Uterus (tissue), 4 donors: ENCODE measurements around the gene MTMR1. TPM values are rescaled to one million over a fixed set of nuclear protein-coding genes. Genes with fewer than 3 reads are reported as not detected.

Experiments used
- DNase-seq, 2 donors: peaks; one replicate each; pipeline ENCODE4 v3.0.0-alpha.2; 2019 to 2020
- H3K27ac ChIP-seq, 2 donors: fragments of 200-600 bp; sonication (generic); 1 replicate in 1 of 2; 2 replicates in 1 of 2; pipeline ENCODE4 v1.5.1; 2016 to 2018
- H3K27me3 ChIP-seq, 2 donors: fragments of 200-600 bp; sonication (generic); one replicate each; pipeline ENCODE4 v1.5.1; 2018 to 2019; ENCODE audit warnings: control low read depth in 1 of 2
- H3K36me3 ChIP-seq, 2 donors: fragments of 200-600 bp; sonication (generic); one replicate each; pipeline ENCODE4 v1.5.1; 2019; ENCODE audit warnings: control low read depth in 1 of 2
- H3K4me1 ChIP-seq, 2 donors: fragments of 200-600 bp; sonication (generic); one replicate each; pipeline ENCODE4 v1.5.1; 2018 to 2019; ENCODE audit warnings: control low read depth in 1 of 2
- H3K4me3 ChIP-seq, 2 donors: fragments of 200-600 bp; sonication (generic); 1 replicate in 1 of 2; 2 replicates in 1 of 2; pipeline ENCODE4 v1.5.1; 2018 to 2019; ENCODE audit warnings: mild to moderate bottlenecking in 1 of 2
- H3K9me3 ChIP-seq, 2 donors: fragments of 200-600 bp; sonication (generic); one replicate each; pipeline ENCODE4 v1.5.1; 2019; ENCODE audit warnings: control low read depth in 1 of 2
- CTCF ChIP-seq, 4 experiments: fragments of 200-600 bp in 2 of 4; fragments of 450-650 bp in 2 of 4; sonication (generic) in 2 of 4; IDR thresholded peaks; one replicate each; pipeline ENCODE4 v1.5.1; 2016 to 2019; ENCODE audit warnings: antibody characterized with exemption in 4 of 4, mild to moderate bottlenecking in 2 of 4, moderate library complexity in 1 of 4
- POLR2A ChIP-seq, 2 donors: fragments of 450-650 bp; IDR thresholded peaks; one replicate each; pipeline ENCODE4 v1.6.1; 2016; ENCODE audit warnings: antibody characterized with exemption in 2 of 2, mild to moderate bottlenecking in 1 of 2, moderate library complexity in 1 of 2
- intact Hi-C: fragments of 100-400 bp; cut with DNase I; formaldehyde crosslinking; loops from one replicate; pipeline ENCODE4 v1.15.1; 2023; ENCODE audit warnings: low total_unique reads
- total RNA-seq, 4 donors: library from RNA; depleted of rRNA in 3 of 4; stranded (reverse); fragments of >200 nt in 3 of 4; gene quantifications; one replicate each; pipeline versions ENCODE4 v1.1.0 to v1.2.4, GENCODE V29; 2014 to 2023
- donor health status: DM: yes; HTN: yes; CAD: no.

Gene MTMR1
- total RNA-seq, 4 donors from 2014 or later, result 1.2 to 32.1 (median 20.6) TPM

- no peaks in the 10 kb centered on the region for H3K9me3 ChIP-seq
- intact Hi-C loops, result no loop called here
- no peak overlapping the region for H3K4me3 ChIP-seq
- H3K27me3 ChIP-seq, result no peaks in the 10 kb centered on the region
- DNase-seq, result no peak
- TF ChIP-seq POLR2A (IDR thresholded peaks at IDR 0.05) (no peak), CTCF (IDR thresholded peaks at IDR 0.05) (no peak)
- H3K4me1 ChIP-seq, result no peaks in the 10 kb centered on the region
- no peaks in the 10 kb centered on the region for H3K36me3 ChIP-seq
- H3K27ac ChIP-seq, result no peak overlapping the region
These were observed 22.0 kb downstream of the MTMR1 start for GRCh38 chrX:150715184-150715583.

- Histone ChIP-seq H3K36me3 (no peaks in the 10 kb centered on the region), H3K4me1 (no peaks in the 10 kb centered on the region), H3K4me3 (no peak overlapping the region), H3K27ac (no peak overlapping the region), H3K27me3 (no peaks in the 10 kb centered on the region), H3K9me3 (no peaks in the 10 kb centered on the region)
- no peak for TF ChIP-seq POLR2A (IDR thresholded peaks at IDR 0.05)
- no peak for DNase-seq
- intact Hi-C loops, result no loop called here
These were observed 26.4 kb downstream of the MTMR1 start for GRCh38 chrX:150719621-150720020.

DNA sequence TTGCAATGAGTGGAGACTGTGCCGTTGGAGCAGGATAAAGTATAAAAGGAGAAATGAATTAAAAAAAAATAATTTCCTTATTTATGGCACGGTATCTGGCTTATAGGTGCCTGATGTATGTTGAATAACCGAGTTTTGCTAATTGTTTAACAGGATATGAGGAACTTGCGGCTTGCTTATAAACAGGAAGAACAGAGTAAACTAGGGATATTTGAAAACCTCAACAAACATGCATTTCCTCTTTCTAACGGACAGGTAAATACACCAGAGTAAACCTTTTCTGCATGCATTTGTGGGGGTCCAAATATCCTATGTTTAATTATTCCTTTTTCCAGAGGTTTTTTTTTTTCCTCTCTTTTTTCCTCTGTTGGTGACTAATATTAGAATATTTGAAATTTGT is 36.8 kb downstream of the MTMR1 start:
- no peak overlapping the region for H3K4me3 ChIP-seq
- intact Hi-C loops, result no loop called here
- no peaks in the 10 kb centered on the region for H3K27me3 ChIP-seq
- H3K27ac ChIP-seq, result no peak overlapping the region
- H3K4me1 ChIP-seq, result no peaks in the 10 kb centered on the region
- DNase-seq, result no peak
- TF ChIP-seq POLR2A (IDR thresholded peaks at IDR 0.05), result no peak
- TF ChIP-seq CTCF (IDR thresholded peaks at IDR 0.05), result no peak
- no peaks in the 10 kb centered on the region for H3K36me3 ChIP-seq
- H3K9me3 ChIP-seq, result no peaks in the 10 kb centered on the region

GRCh38 chrX:150730719-150731118 is 37.5 kb downstream of the MTMR1 start:
- Histone ChIP-seq H3K36me3 (no peaks in the 10 kb centered on the region), H3K9me3 (no peaks in the 10 kb centered on the region), H3K27me3 (no peaks in the 10 kb centered on the region), H3K4me3 (no peak overlapping the region), H3K27ac (no peak overlapping the region), H3K4me1 (no peaks in the 10 kb centered on the region)
- TF ChIP-seq CTCF (IDR thresholded peaks at IDR 0.05) (no peak), POLR2A (IDR thresholded peaks at IDR 0.05) (no peak)
- no peak for DNase-seq
- intact Hi-C loops, result no loop called here

GRCh38 chrX:150731795-150732194 is 38.6 kb downstream of the MTMR1 start:
- TF ChIP-seq POLR2A (IDR thresholded peaks at IDR 0.05) (no peak), CTCF (IDR thresholded peaks at IDR 0.05) (no peak)
- no peaks in the 10 kb centered on the region for H3K36me3 ChIP-seq
- peak in 1 of 2 donors; percentile 20 for DNase-seq

GRCh38 chrX:150736475-150736874 is 43.3 kb downstream of the MTMR1 start:
- Histone ChIP-seq H3K4me3 (no peak overlapping the region), H3K27ac (no peak overlapping the region), H3K27me3 (no peaks in the 10 kb centered on the region), H3K36me3 (no peaks in the 10 kb centered on the region), H3K4me1 (no peaks in the 10 kb centered on the region), H3K9me3 (no peaks in the 10 kb centered on the region)
- no peak for DNase-seq
- no peak for TF ChIP-seq CTCF (IDR thresholded peaks at IDR 0.05)
- no peak for TF ChIP-seq POLR2A (IDR thresholded peaks at IDR 0.05)
- intact Hi-C loops, result no loop called here

More at GRCh38 chrX:150731795-150732194, 38.6 kb downstream of the MTMR1 start:
- no peak overlapping the region for H3K4me3 ChIP-seq
- H3K27ac ChIP-seq, result no peak overlapping the region
- H3K4me1 ChIP-seq, result no peaks in the 10 kb centered on the region
- intact Hi-C loops, result no loop called here
- no peaks in the 10 kb centered on the region for H3K9me3 ChIP-seq
- no peaks in the 10 kb centered on the region for H3K27me3 ChIP-seq
